Measurements from ENCODE around the gene FBLN2.
"Not testable (repeated sequence)": the region's sequence is repeated elsewhere in the genome, so short reads cannot be mapped to it uniquely, and the experiment has no call there.

Gene FBLN2

GRCh38 chr3:13561376-13561775, 12.5 kb downstream of the FBLN2 start:
- Histone ChIP-seq H3K4me2 (ENCODE audit: low read length) (no peak overlapping the region), H3K4me3 (ENCODE audit: low read depth, low read length) (no peak overlapping the region), H2BK120ac (ENCODE audit: insufficient read depth, low read length, poor library complexity) (no peak overlapping the region), H3K79me1 (ENCODE audit: low read length) (no peaks in the 10 kb centered on the region), H3K4ac (ENCODE audit: low read depth, low read length) (no peak overlapping the region), H2BK12ac (ENCODE audit: low read length) (no peak overlapping the region), H3K4me1 (ENCODE audit: control insufficient read depth in 1 of 2, insufficient read depth in 2 of 2, low read length in 2 of 2) (peaks cover 10 to 11% of the 10 kb centered on the region in 2 experiments), H3K23ac (ENCODE audit: low read length) (no peak overlapping the region), H2AK5ac (ENCODE audit: low read length) (no peak overlapping the region), H2AFZ (ENCODE audit: insufficient read depth, low read length, poor library complexity) (no peak overlapping the region), H2BK5ac (ENCODE audit: low read depth, low read length, poor library complexity) (no peak overlapping the region), H3K9me3 (ENCODE audit: insufficient read depth, low read depth, low read length) (peaks cover 4% of the 10 kb centered on the region), H3K18ac (ENCODE audit: low read length) (no peak overlapping the region), H3K79me2 (ENCODE audit: control insufficient read depth, insufficient read depth, low read length, poor library complexity) (no peaks in the 10 kb centered on the region), H3K27me3 (ENCODE audit: insufficient read depth, low read length) (no peaks in the 10 kb centered on the region), H4K91ac (ENCODE audit: low read depth, low read length) (no peak overlapping the region), H3K27ac (ENCODE audit: low read depth, low read length) (no peak overlapping the region), H4K12ac (ENCODE audit: low read depth, low read length) (no peak overlapping the region), H3K36me3 (ENCODE audit: control insufficient read depth in 1 of 2, insufficient read depth in 2 of 2, low read length in 2 of 2) (no peaks in the 10 kb centered on the region), H4K8ac (ENCODE audit: low read depth, low read length) (no peak overlapping the region), H3K9ac (ENCODE audit: low read length) (no peak overlapping the region), H3K14ac (ENCODE audit: low read length) (no peak overlapping the region)
- WGBS (ENCODE audit: extremely low coverage, insufficient coverage, insufficient read length): no CpG with 5 or more reads among the region's 9 CpGs
- peak; percentile 96 to 99 for DNase-seq

GRCh38 chr3:13561967-13562366, 13.0 kb downstream of the FBLN2 start:
- Histone ChIP-seq H3K14ac (ENCODE audit: low read length) (no peak overlapping the region), H2BK120ac (ENCODE audit: insufficient read depth, low read length, poor library complexity) (no peak overlapping the region), H3K27ac (ENCODE audit: low read depth, low read length) (no peak overlapping the region), H3K9me3 (ENCODE audit: insufficient read depth, low read depth, low read length) (peaks cover 4% of the 10 kb centered on the region), H3K4ac (ENCODE audit: low read depth, low read length) (no peak overlapping the region), H4K91ac (ENCODE audit: low read depth, low read length) (no peak overlapping the region), H2BK5ac (ENCODE audit: low read depth, low read length, poor library complexity) (no peak overlapping the region), H2AFZ (ENCODE audit: insufficient read depth, low read length, poor library complexity) (no peak overlapping the region), H3K4me1 (ENCODE audit: control insufficient read depth in 1 of 2, insufficient read depth in 2 of 2, low read length in 2 of 2) (peaks cover 4 to 5% of the 10 kb centered on the region in 2 experiments), H2AK5ac (ENCODE audit: low read length) (no peak overlapping the region), H3K79me1 (ENCODE audit: low read length) (no peaks in the 10 kb centered on the region), H2BK12ac (ENCODE audit: low read length) (no peak overlapping the region), H3K79me2 (ENCODE audit: control insufficient read depth, insufficient read depth, low read length, poor library complexity) (no peaks in the 10 kb centered on the region), H3K23ac (ENCODE audit: low read length) (no peak overlapping the region), H3K4me2 (ENCODE audit: low read length) (no peak overlapping the region), H3K18ac (ENCODE audit: low read length) (no peak overlapping the region), H3K4me3 (ENCODE audit: low read depth, low read length) (no peak overlapping the region), H3K9ac (ENCODE audit: low read length) (no peak overlapping the region), H3K27me3 (ENCODE audit: insufficient read depth, low read length) (no peaks in the 10 kb centered on the region), H4K12ac (ENCODE audit: low read depth, low read length) (no peak overlapping the region), H4K8ac (ENCODE audit: low read depth, low read length) (no peak overlapping the region), H3K36me3 (ENCODE audit: control insufficient read depth in 1 of 2, insufficient read depth in 2 of 2, low read length in 2 of 2) (no peaks in the 10 kb centered on the region)
- no peak for DNase-seq
- no CpG with 5 or more reads among the region's 4 CpGs for WGBS (ENCODE audit: extremely low coverage, insufficient coverage, insufficient read length)

GRCh38 chr3:13562421-13562820, 13.5 kb downstream of the FBLN2 start:
- not testable (repeated sequence) for H2BK5ac ChIP-seq (ENCODE audit: low read depth, low read length, poor library complexity); H3K9me3 ChIP-seq (ENCODE audit: insufficient read depth, low read depth, low read length); H3K27ac ChIP-seq (ENCODE audit: low read depth, low read length); H3K27me3 ChIP-seq (ENCODE audit: insufficient read depth, low read length); H3K4me3 ChIP-seq (ENCODE audit: low read depth, low read length); H3K79me2 ChIP-seq (ENCODE audit: control insufficient read depth, insufficient read depth, low read length, poor library complexity); H3K23ac ChIP-seq (ENCODE audit: low read length); H3K4ac ChIP-seq (ENCODE audit: low read depth, low read length); H3K36me3 ChIP-seq (ENCODE audit: control insufficient read depth in 1 of 2, insufficient read depth in 2 of 2, low read length in 2 of 2); H2BK120ac ChIP-seq (ENCODE audit: insufficient read depth, low read length, poor library complexity); H2AK5ac ChIP-seq (ENCODE audit: low read length); H2AFZ ChIP-seq (ENCODE audit: insufficient read depth, low read length, poor library complexity); H3K18ac ChIP-seq (ENCODE audit: low read length); DNase-seq; H3K4me2 ChIP-seq (ENCODE audit: low read length); H4K91ac ChIP-seq (ENCODE audit: low read depth, low read length); H3K9ac ChIP-seq (ENCODE audit: low read length); H3K79me1 ChIP-seq (ENCODE audit: low read length); H4K8ac ChIP-seq (ENCODE audit: low read depth, low read length); H4K12ac ChIP-seq (ENCODE audit: low read depth, low read length); H2BK12ac ChIP-seq (ENCODE audit: low read length); H3K14ac ChIP-seq (ENCODE audit: low read length); H3K4me1 ChIP-seq (ENCODE audit: control insufficient read depth in 1 of 2, insufficient read depth in 2 of 2, low read length in 2 of 2)
- WGBS (ENCODE audit: extremely low coverage, insufficient coverage, insufficient read length): no CpG with 5 or more reads among the region's 9 CpGs

GRCh38 chr3:13563321-13563720, 14.4 kb downstream of the FBLN2 start:
- H3K4me3 ChIP-seq (ENCODE audit: low read depth, low read length): no peak overlapping the region
- no peak overlapping the region for H2BK120ac ChIP-seq (ENCODE audit: insufficient read depth, low read length, poor library complexity)
- H2AFZ ChIP-seq (ENCODE audit: insufficient read depth, low read length, poor library complexity): no peak overlapping the region
- no peaks in the 10 kb centered on the region for H3K27me3 ChIP-seq (ENCODE audit: insufficient read depth, low read length)
- no peak overlapping the region for H3K23ac ChIP-seq (ENCODE audit: low read length)
- no peak overlapping the region for H3K18ac ChIP-seq (ENCODE audit: low read length)
- no peak overlapping the region for H2BK12ac ChIP-seq (ENCODE audit: low read length)
- no peak overlapping the region for H3K4me2 ChIP-seq (ENCODE audit: low read length)
- no peaks in the 10 kb centered on the region for H3K36me3 ChIP-seq (ENCODE audit: control insufficient read depth in 1 of 2, insufficient read depth in 2 of 2, low read length in 2 of 2)
- H4K91ac ChIP-seq (ENCODE audit: low read depth, low read length): no peak overlapping the region
- DNase-seq: no peak
- H2BK5ac ChIP-seq (ENCODE audit: low read depth, low read length, poor library complexity): no peak overlapping the region
- no CpG with 5 or more reads among the region's 10 CpGs for WGBS (ENCODE audit: extremely low coverage, insufficient coverage, insufficient read length)
- no peak overlapping the region for H3K9ac ChIP-seq (ENCODE audit: low read length)
- peaks cover 3% of the 10 kb centered on the region for H3K9me3 ChIP-seq (ENCODE audit: insufficient read depth, low read depth, low read length)
- no peak overlapping the region for H3K27ac ChIP-seq (ENCODE audit: low read depth, low read length)
- H3K4ac ChIP-seq (ENCODE audit: low read depth, low read length): no peak overlapping the region
- no peaks in the 10 kb centered on the region for H3K79me2 ChIP-seq (ENCODE audit: control insufficient read depth, insufficient read depth, low read length, poor library complexity)
- H2AK5ac ChIP-seq (ENCODE audit: low read length): no peak overlapping the region
- no peaks in the 10 kb centered on the region for H3K79me1 ChIP-seq (ENCODE audit: low read length)
- no peak overlapping the region for H4K8ac ChIP-seq (ENCODE audit: low read depth, low read length)
- no peak overlapping the region for H4K12ac ChIP-seq (ENCODE audit: low read depth, low read length)
- no peaks in the 10 kb centered on the region for H3K4me1 ChIP-seq (ENCODE audit: control insufficient read depth in 1 of 2, insufficient read depth in 2 of 2, low read length in 2 of 2)
- no peak overlapping the region for H3K14ac ChIP-seq (ENCODE audit: low read length)
